C4-2B (cell line): ENCODE measurements around the gene PTBP2.

Experiments
- ZFX ChIP-seq: fragments of 450-650 bp; IDR thresholded peaks from 2 replicates; pipeline ENCODE4 v1.6.1; 2017
- TF ChIP-seq, protein P1 (sequence below): fragments of 450-650 bp; conservative IDR thresholded peaks from 2 replicates; pipeline ENCODE4 v1.5.1; 2017; ENCODE audit warnings: mild to moderate bottlenecking

DNA sequence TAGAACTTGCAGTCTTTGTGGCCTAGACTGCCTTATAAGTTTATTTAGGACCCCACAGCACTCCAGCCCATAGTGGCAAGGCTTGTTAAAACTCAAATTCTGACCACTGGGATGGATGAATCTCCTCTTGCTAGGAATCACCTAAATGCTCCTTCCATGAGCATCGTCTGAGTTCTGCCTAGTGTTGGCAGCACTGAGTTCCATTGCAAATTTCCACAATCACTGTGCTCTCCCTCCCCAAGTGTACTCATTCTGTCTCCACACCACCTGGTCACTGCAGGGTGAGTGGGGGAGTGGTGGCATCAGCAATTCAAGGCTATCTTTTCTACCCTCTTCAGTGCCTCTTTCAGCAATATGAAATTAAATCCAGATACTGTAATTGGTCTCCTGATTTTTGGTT is 46.7 kb upstream of the PTBP2 start:
- TF ChIP-seq, protein P1, sequence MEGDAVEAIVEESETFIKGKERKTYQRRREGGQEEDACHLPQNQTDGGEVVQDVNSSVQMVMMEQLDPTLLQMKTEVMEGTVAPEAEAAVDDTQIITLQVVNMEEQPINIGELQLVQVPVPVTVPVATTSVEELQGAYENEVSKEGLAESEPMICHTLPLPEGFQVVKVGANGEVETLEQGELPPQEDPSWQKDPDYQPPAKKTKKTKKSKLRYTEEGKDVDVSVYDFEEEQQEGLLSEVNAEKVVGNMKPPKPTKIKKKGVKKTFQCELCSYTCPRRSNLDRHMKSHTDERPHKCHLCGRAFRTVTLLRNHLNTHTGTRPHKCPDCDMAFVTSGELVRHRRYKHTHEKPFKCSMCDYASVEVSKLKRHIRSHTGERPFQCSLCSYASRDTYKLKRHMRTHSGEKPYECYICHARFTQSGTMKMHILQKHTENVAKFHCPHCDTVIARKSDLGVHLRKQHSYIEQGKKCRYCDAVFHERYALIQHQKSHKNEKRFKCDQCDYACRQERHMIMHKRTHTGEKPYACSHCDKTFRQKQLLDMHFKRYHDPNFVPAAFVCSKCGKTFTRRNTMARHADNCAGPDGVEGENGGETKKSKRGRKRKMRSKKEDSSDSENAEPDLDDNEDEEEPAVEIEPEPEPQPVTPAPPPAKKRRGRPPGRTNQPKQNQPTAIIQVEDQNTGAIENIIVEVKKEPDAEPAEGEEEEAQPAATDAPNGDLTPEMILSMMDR: no peak
- no peak for TF ChIP-seq ZFX
